PFSK-1 (cell line): ENCODE data around the gene DOCK9.

Experiments used
- FOXP2 ChIP-seq: optimal IDR thresholded peaks from 2 replicates; pipeline ENCODE3; 2011; ENCODE audit warnings: borderline replicate concordance, control low read depth, inconsistent platforms; ENCODE audit not compliant: insufficient read depth; ENCODE audit errors: extremely low read length, extremely low read depth
- POLR2AphosphoS5 ChIP-seq: IDR thresholded peaks from 2 replicates; pipeline ENCODE4 v1.6.1; 2012; ENCODE audit warnings: low read depth, mild to moderate bottlenecking, control low read depth, low read length, moderate library complexity
- REST ChIP-seq, 2 experiments: IDR thresholded peaks; 2 replicates each; pipeline versions ENCODE4 v1.6.1 to v1.8.0; 2011 to 2012; ENCODE audit warnings: low read depth in 2 of 2, low read length in 2 of 2, control low read depth in 1 of 2, inconsistent platforms in 1 of 2, mild to moderate bottlenecking in 1 of 2, moderate library complexity in 1 of 2; ENCODE audit not compliant: insufficient read depth in 1 of 2
- SIN3A ChIP-seq: IDR thresholded peaks from 2 replicates; pipeline ENCODE4 v1.6.1; 2012; ENCODE audit warnings: mild to moderate bottlenecking, low read length, moderate library complexity, borderline replicate concordance; ENCODE audit not compliant: insufficient read depth
- TAF1 ChIP-seq: IDR thresholded peaks from 2 replicates; pipeline ENCODE4 v1.6.1; 2012; ENCODE audit warnings: low read length, control low read depth, borderline replicate concordance; ENCODE audit not compliant: insufficient read depth

Gene DOCK9

GRCh38 chr13:98875146-98875729 is 102.6 kb downstream of the DOCK9 start:
- TF ChIP-seq FOXP2 (no peak), TAF1 (no peak), POLR2AphosphoS5 (no peak), SIN3A (no peak)

DNA sequence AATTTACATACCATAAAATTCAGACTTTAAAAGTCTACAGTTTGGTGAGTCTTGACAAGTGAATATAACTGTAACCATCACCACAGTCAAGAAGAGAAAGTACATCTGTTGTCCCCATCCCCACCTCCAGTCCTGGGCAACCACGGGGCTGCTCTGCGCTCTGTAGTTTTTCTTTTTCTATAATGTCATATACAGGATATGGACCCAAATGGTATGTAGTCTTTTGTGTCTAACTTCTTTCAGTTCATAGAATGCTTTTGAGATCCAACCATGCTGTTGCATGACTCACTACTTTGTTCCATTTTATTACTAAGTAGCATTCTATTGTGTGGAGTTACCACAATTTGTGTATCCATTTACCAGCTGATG is 103.9 kb downstream of the DOCK9 start:
- TF ChIP-seq POLR2AphosphoS5 (no peak), SIN3A (no peak), REST (IDR thresholded peaks at IDR 0.05; ENCODE audit: insufficient read depth in 1 of 2, low read depth in 2 of 2, low read length in 2 of 2) (no peak), FOXP2 (no peak), TAF1 (no peak)

DNA sequence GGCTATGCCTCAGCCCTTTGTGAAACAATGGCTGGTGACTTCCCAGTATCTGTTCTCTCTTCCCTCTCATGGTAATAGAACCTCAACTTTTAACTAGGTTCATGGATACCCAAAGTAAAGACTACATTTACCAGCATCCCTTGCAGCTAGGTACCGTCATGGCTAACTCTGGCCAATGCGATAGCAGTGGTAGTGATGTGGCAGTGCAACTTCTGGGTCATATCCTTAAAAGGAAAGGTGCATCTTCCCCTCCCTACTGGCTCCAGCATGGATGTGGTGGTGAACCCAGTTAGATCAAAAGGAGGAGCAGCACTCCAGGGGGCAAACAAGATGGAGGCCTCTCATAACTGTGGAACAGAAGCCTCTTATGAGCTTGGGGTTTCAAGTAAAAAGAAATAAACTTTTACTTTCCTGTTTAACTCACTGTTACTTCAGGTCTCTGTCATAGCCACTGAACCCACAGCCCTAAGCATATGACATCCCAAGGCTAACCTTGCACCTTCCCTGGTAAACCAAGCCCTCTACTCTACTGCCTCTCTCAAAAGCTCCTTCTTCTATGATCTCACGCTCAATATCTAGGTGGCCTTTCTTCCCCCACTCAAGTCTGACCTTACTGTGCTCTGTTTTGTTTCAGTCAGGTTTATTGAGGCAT is 104.4 kb downstream of the DOCK9 start:
- TF ChIP-seq POLR2AphosphoS5 (no peak), TAF1 (no peak), SIN3A (no peak), FOXP2 (no peak), REST (IDR thresholded peaks at IDR 0.05; ENCODE audit: insufficient read depth in 1 of 2, low read depth in 2 of 2, low read length in 2 of 2) (no peak)

GRCh38 chr13:98871727-98872126 is 106.1 kb downstream of the DOCK9 start:
- TF ChIP-seq FOXP2: no peak
- TF ChIP-seq REST (IDR thresholded peaks at IDR 0.05; ENCODE audit: insufficient read depth in 1 of 2, low read depth in 2 of 2, low read length in 2 of 2): no peak
- TF ChIP-seq SIN3A: no peak

GRCh38 chr13:98869408-98870090 is 108.3 kb downstream of the DOCK9 start:
- TF ChIP-seq FOXP2: no peak
- TF ChIP-seq POLR2AphosphoS5: no peak
- no peak for TF ChIP-seq REST (IDR thresholded peaks at IDR 0.05; ENCODE audit: insufficient read depth in 1 of 2, low read depth in 2 of 2, low read length in 2 of 2)
- no peak for TF ChIP-seq TAF1
- TF ChIP-seq SIN3A: no peak
